NT2/D1 (cell line): ENCODE results near the gene SIK3.

Experiments used
- SUZ12 ChIP-seq: IDR thresholded peaks from 2 replicates; pipeline ENCODE4 v1.6.1; 2011; ENCODE audit not compliant: insufficient read length, insufficient read depth; ENCODE audit errors: extremely low read depth
- YY1 ChIP-seq: IDR thresholded peaks from 2 replicates; pipeline ENCODE4 v1.6.1; 2011; ENCODE audit not compliant: insufficient read length, insufficient read depth
- ZNF274 ChIP-seq: IDR thresholded peaks from 2 replicates; pipeline ENCODE4 v1.6.1; 2011; ENCODE audit warnings: mild to moderate bottlenecking, low read depth, low read length

- TF ChIP-seq SUZ12, result no peak
- TF ChIP-seq ZNF274, result no peak
- no peak for TF ChIP-seq YY1
Observed at GRCh38 chr11:117057317-117057716, 40.9 kb downstream of the SIK3 start.
